RWPE2 (cell line): ENCODE measurements around the gene LPCAT3.
"Not testable (repeated sequence)": the region's sequence is repeated elsewhere in the genome, so short reads cannot be mapped to it uniquely, and the experiment has no call there.

ENCODE experiments used
- ATAC-seq: fragments of 200-7000 bp; cut with Tn5 transposase; 3 replicates; pipeline ENCODE4 v1.9.1; 2021; ENCODE audit warnings: low read depth
- DNase-seq: peaks from one replicate; pipeline ENCODE4 v3.0.0-alpha.2; 2020; ENCODE audit warnings: low spot score
- H3K27ac ChIP-seq: fragments of 450-650 bp; 2 replicates; pipeline ENCODE4 v1.5.1; 2017; ENCODE audit warnings: mild to moderate bottlenecking; ENCODE audit not compliant: poor library complexity, severe bottlenecking
- H3K27me3 ChIP-seq: fragments of 250-450 bp; sonication (Bioruptor Pico); 2 replicates; pipeline ENCODE4 v1.5.1; 2021; ENCODE audit warnings: mild to moderate bottlenecking, moderate library complexity; ENCODE audit not compliant: insufficient read depth, poor library complexity, severe bottlenecking
- H3K36me3 ChIP-seq: fragments of 250-450 bp; sonication (Bioruptor Pico); 2 replicates; pipeline ENCODE4 v1.5.1; 2020; ENCODE audit warnings: low read depth, mild to moderate bottlenecking, moderate library complexity
- H3K4me1 ChIP-seq: fragments of 250-450 bp; sonication (Bioruptor Pico); 2 replicates; pipeline ENCODE4 v1.5.1; 2021; ENCODE audit warnings: mild to moderate bottlenecking, moderate library complexity; ENCODE audit not compliant: insufficient read depth, poor library complexity, severe bottlenecking
- H3K4me3 ChIP-seq: fragments of 250-450 bp; sonication (Bioruptor Pico); 2 replicates; pipeline ENCODE4 v1.5.1; 2021; ENCODE audit warnings: mild to moderate bottlenecking, moderate library complexity; ENCODE audit not compliant: severe bottlenecking
- H3K9me3 ChIP-seq: fragments of 250-450 bp; sonication (Bioruptor Pico); 2 replicates; pipeline ENCODE4 v1.5.1; 2021; ENCODE audit warnings: mild to moderate bottlenecking, moderate library complexity; ENCODE audit not compliant: severe bottlenecking
- TF ChIP-seq, protein P1 (sequence below): fragments of 450-650 bp; IDR thresholded peaks from one replicate; pipeline ENCODE4 v1.5.1; 2017; ENCODE audit warnings: mild to moderate bottlenecking, moderate library complexity; ENCODE audit not compliant: poor library complexity, severe bottlenecking

Gene LPCAT3

DNA sequence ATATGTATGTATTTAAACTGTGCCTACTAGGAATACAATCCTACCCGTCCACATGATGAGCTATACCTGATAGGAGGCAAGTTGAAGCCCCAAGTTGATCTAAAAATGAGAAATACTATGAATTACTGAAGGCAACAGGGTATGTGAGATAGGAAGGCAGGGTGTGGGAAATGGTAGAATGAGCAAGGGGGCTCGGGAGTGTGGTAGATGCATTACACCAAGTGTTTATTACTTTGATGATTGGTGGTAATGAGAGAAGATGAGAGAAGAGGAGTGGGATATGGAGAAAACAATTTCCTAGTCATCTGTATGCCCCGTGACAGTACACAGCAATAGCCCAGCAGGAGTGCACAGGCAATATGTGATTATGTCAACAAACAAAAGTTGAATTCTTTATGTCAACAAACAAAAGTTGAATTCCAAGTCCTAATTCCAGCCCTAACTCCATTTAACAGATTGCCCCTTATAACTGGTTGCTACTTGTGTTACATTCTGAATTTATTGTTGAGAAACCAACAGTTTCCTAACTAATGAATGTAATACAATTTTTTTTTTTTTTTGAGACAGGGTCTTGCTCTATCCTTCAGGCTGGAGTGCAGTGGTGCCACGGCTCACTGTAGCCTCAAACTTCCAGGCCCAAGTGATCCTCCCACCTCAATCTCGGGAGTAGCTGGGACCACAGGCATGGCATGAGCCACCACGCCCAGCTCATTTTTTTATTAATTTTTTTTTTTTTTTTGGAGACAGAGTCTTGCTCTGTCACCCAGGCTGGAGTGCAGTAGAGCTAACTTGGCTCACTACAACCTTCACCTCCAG is 2.5 kb downstream of the LPCAT3 start:
- no peak overlapping the region for H3K27ac ChIP-seq

DNA sequence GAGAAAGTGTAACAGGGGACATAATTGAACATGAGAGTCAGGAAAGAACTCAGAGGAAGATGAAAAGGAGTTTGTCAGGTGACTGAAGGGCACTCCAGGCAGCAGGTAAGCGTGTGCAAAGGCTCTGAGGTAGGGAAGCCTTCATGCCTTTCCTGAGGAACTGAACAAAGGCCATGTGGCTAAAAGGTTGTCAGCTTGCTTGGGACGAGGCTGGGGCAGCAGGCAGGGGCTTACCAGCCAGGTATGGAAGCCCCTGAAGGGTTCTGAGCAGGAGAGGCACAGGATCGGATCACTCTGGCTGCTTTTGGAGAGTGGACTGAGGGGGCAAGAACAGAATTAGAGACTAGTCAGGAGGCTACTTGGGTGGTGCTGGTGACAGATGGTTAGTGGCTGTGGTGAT is 5.2 kb downstream of the LPCAT3 start:
- DNase-seq (no peak), ATAC-seq (no peak)
- H3K27me3 ChIP-seq: no peaks in the 10 kb centered on the region
- no peaks in the 10 kb centered on the region for H3K9me3 ChIP-seq
- H3K36me3 ChIP-seq: peaks cover 14% of the 10 kb centered on the region
- no peak overlapping the region for H3K27ac ChIP-seq
- H3K4me1 ChIP-seq: peaks cover 4% of the 10 kb centered on the region
- H3K4me3 ChIP-seq: no peak overlapping the region
- TF ChIP-seq, protein P1, sequence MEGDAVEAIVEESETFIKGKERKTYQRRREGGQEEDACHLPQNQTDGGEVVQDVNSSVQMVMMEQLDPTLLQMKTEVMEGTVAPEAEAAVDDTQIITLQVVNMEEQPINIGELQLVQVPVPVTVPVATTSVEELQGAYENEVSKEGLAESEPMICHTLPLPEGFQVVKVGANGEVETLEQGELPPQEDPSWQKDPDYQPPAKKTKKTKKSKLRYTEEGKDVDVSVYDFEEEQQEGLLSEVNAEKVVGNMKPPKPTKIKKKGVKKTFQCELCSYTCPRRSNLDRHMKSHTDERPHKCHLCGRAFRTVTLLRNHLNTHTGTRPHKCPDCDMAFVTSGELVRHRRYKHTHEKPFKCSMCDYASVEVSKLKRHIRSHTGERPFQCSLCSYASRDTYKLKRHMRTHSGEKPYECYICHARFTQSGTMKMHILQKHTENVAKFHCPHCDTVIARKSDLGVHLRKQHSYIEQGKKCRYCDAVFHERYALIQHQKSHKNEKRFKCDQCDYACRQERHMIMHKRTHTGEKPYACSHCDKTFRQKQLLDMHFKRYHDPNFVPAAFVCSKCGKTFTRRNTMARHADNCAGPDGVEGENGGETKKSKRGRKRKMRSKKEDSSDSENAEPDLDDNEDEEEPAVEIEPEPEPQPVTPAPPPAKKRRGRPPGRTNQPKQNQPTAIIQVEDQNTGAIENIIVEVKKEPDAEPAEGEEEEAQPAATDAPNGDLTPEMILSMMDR: no peak

More for the DNA sequence above, 2.5 kb downstream of the LPCAT3 start:
- no peak for ATAC-seq
- H3K9me3 ChIP-seq: no peaks in the 10 kb centered on the region
- H3K4me1 ChIP-seq: peaks cover 4% of the 10 kb centered on the region
- H3K27me3 ChIP-seq: no peaks in the 10 kb centered on the region
- TF ChIP-seq, protein P1: no peak
- no peak for DNase-seq
- H3K4me3 ChIP-seq: no peak overlapping the region
- H3K36me3 ChIP-seq: peaks cover 4% of the 10 kb centered on the region

DNA sequence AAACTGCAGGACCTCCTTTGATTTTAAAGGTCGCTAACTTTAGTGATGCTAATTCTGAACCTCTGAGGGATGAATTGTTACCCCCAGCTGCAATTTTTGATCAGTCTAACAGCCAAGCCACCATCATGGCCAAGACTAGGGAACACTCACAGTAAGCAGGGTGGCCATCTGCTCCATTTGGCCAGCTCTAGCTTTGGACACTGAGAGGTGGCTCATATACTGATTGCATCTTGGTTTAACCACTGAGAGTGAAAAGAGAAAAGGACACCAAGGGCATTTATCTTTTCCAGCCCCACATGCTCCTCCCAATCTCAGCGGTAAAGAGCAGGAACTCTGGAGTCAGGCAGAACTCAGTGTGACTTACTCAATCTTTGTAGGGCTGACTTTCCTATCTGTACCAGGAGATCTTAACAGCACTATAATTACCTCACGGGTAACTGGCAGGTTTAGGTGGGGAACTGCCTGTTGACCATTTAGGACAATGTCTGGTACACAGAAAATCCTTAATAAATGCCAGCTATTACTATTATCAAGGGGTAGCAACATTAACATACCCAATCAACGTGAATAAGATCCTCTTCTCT is 6.2 kb downstream of the LPCAT3 start:
- DNase-seq: no peak
- Histone ChIP-seq H3K27me3 (no peaks in the 10 kb centered on the region), H3K36me3 (peaks cover 14% of the 10 kb centered on the region), H3K4me3 (no peak overlapping the region), H3K9me3 (no peaks in the 10 kb centered on the region), H3K4me1 (no peaks in the 10 kb centered on the region), H3K27ac (no peak overlapping the region)
- TF ChIP-seq, protein P1: no peak
- no peak for ATAC-seq

DNA sequence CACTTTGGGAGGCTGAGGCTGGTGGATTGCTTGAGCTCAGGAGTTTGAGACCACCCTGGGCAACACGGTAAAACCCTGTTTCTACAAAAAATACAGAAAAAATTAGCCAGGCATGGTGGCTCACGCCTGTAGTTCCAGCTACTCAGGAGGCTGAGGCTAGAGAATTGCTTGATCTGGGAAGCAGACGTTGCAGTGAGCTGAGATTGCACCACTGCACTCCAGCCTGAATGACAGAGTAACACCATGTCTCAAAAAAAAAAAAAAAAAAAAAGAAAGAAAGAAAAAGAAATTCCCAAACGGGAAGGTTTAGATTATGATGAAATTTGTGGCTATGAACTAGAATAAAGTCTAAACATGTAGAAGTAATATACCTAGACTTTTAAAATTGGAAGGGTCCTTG is 6.9 kb downstream of the LPCAT3 start:
- H3K9me3 ChIP-seq, H3K4me3 ChIP-seq, H3K27me3 ChIP-seq, ATAC-seq, H3K27ac ChIP-seq, DNase-seq, H3K4me1 ChIP-seq: not testable (repeated sequence)
- peaks cover 14% of the 10 kb centered on the region for H3K36me3 ChIP-seq

DNA sequence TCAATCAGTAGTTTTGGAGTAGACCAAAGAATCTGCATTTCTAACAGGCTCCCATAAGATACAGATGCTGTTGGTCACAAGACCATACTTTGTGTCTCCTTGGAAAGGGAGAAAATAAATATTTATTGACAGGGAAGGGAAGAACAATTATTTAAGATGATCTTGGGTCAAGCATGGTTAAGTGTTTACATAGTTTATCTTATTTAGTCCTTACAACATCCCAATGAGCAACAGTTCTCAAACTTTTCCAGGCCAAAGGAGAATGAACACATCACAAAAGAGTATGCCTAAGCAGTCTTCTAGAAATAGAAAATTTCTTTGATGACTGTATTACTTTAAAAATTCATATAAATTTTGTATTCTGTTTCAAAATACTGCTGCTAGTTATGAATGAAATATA is 8.8 kb downstream of the LPCAT3 start:
- no peak overlapping the region for H3K27ac ChIP-seq
- H3K9me3 ChIP-seq: no peaks in the 10 kb centered on the region
- no peak for ATAC-seq
- TF ChIP-seq, protein P1: no peak
- H3K27me3 ChIP-seq: no peaks in the 10 kb centered on the region
- no peaks in the 10 kb centered on the region for H3K4me1 ChIP-seq
- DNase-seq: no peak
- no peak overlapping the region for H3K4me3 ChIP-seq
- peaks cover 14% of the 10 kb centered on the region for H3K36me3 ChIP-seq
